GM13976 (cell line): Measurements from ENCODE around the gene SLC1A2.

Experiments
- DNase-seq: peaks from one replicate; pipeline ENCODE4 v3.0.0; 2012; ENCODE audit warnings: low spot score
- in situ Hi-C: fragments of 300-500 bp; cut with MboI; formaldehyde crosslinking; loops from one replicate; pipeline ENCODE4 v1.12.0; 2022; ENCODE audit warnings: low sequenced_read_pairs, mixed read lengths, inconsistent platforms; ENCODE audit not compliant: unreplicated experiment
- TF ChIP-seq, protein P1 (sequence below): IDR thresholded peaks from 2 replicates; pipeline ENCODE4 v1.5.1; 2012; ENCODE audit warnings: borderline replicate concordance, mild to moderate bottlenecking; ENCODE audit not compliant: insufficient read depth; ENCODE audit errors: extremely low read depth, missing control alignments, control extremely low read depth

The SLC1A2 gene

DNA sequence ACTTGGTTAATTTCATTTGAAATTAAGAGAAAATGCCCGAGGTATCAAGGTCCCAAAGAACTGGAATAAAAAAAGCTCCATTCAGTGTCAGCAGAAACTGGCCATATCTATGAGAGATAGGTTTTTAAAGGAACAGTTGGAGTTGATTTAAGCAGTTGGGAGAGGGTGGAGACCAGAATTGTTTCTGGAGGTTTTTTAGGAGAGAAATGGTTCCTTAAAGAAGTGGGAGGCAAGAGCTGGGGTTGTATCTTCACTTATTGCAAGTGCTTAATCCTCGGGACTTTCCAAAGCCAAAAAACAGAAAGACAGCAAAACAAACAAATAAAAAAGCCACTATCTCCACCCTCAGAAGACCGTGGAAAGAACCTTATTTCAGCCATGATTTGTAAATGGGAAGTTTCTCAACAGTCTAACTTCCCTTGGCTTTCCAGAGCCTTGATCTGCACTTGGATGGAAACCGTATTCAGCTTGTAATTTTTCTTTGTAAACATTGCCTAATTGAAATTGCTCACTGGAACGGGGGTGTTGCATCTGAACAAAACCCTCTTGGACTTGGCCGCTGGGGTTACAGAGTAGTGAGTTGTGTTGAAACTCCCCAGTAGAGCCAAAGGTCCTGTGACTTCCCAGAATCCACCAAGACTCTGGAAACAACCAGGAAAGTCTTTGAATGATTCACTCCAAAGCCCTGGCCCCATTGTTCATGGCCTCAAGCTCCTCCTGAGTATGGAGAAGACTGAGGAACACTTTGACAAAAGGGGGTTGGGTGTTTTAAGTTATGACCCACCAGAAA lies 115.6 kb downstream of the SLC1A2 start:
- TF ChIP-seq, protein P1, sequence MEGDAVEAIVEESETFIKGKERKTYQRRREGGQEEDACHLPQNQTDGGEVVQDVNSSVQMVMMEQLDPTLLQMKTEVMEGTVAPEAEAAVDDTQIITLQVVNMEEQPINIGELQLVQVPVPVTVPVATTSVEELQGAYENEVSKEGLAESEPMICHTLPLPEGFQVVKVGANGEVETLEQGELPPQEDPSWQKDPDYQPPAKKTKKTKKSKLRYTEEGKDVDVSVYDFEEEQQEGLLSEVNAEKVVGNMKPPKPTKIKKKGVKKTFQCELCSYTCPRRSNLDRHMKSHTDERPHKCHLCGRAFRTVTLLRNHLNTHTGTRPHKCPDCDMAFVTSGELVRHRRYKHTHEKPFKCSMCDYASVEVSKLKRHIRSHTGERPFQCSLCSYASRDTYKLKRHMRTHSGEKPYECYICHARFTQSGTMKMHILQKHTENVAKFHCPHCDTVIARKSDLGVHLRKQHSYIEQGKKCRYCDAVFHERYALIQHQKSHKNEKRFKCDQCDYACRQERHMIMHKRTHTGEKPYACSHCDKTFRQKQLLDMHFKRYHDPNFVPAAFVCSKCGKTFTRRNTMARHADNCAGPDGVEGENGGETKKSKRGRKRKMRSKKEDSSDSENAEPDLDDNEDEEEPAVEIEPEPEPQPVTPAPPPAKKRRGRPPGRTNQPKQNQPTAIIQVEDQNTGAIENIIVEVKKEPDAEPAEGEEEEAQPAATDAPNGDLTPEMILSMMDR, result no peak
- no peak for DNase-seq
- in situ Hi-C loops, result no loop called here

DNA sequence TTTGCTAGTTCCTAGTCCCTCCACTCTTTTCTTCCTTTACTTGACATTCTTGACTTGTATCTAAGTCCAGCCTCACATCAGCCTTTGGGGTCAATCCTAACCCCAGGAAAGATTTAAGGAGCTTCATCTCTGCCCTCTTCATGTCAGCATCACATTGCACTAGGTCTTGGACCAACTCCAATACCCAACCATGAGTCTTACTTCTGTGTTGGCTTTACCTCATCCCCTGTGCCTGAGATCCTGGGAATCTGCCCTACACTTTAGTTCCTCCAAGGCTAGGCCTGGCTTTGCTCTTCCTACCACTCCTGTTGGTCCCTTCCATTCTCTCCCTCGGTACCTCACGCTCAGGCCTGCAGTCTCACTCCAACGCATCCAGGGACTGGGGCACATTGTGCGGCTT lies 117.0 kb downstream of the SLC1A2 start:
- TF ChIP-seq, protein P1, result no peak
- DNase-seq, result no peak
- in situ Hi-C loops, result no loop called here

DNA sequence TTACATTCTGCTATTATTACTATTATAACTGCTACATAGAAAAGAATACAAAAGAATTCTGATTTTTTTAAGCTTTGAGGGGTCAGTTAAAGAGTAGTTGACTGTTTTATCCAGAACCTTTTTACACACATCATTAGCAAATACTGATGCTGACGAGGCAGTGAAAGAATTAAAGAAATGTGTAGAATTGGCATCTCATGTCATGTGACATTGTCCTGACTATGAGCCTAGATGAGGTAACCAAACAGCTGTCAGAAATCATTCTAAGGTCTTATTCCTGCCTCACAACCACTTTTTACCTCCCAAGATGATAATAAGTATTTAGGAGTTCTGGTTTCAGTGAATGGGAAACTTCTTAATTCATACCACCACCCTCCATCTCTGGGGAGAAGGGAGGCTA lies 121.0 kb downstream of the SLC1A2 start:
- DNase-seq, result no peak
- in situ Hi-C loops, result no loop called here
- TF ChIP-seq, protein P1, result no peak

DNA sequence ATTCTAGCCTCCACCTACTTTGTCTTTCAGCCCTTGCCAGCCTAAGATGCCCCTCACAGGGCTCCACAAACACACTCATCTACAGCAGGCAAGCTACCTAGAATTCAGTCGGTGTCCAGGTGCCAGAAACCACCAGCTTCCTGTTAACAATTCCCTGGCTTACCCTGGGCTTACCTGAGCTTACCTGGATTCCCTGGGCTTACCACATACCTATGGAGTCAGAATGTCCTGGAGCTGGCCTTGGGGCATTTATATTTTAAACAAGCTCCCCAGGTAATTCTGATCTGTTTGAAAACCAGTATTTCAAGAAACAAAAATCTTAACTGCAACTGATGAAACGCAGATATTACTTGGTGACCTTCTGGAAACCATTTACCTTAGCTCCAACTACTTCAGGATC lies 123.6 kb downstream of the SLC1A2 start:
- TF ChIP-seq, protein P1, result no peak
- DNase-seq, result no peak
- in situ Hi-C loops, result no loop called here

DNA sequence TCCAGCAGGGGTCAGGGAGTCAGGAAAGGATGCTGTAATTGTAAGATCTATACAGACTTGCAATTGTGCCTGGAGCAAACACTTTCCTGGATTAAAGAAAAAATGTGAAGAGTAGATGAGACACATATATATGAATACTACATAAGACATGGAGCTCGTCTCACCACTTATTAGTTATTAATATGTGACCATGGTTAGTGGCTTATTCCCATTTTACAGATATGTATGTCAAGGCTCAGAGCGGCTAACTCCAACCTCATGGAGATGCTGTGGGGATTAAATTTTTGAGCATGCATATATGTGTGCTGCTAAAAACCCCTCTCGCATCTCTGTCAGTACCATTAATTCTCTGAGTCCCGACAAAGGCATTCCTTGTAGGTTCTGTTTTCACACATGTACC lies 125.7 kb downstream of the SLC1A2 start:
- TF ChIP-seq, protein P1, result no peak
- DNase-seq, result no peak

DNA sequence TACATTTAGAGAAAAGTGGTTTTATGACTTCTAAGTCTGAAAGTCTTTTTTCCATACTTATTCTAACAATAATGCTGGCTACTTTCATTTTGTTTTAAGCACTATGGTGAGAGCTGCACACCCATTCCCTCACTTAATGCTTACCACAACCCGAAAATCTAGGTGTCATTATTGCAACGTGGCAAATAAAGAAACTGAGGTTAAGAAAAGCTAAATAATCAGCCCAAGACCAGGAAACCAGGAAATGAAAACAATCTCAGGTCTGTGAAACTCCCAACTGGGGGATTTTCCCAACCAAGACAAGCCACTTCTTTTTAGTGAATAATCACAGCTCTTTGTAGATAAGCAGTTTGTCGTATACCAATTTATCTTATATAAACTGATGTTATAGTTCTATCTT lies 126.3 kb downstream of the SLC1A2 start:
- in situ Hi-C loops, result no loop called here
- no peak for DNase-seq
- TF ChIP-seq, protein P1, result no peak

More for the DNA sequence above, 125.7 kb downstream of the SLC1A2 start:
- in situ Hi-C loops, result no loop called here

DNA sequence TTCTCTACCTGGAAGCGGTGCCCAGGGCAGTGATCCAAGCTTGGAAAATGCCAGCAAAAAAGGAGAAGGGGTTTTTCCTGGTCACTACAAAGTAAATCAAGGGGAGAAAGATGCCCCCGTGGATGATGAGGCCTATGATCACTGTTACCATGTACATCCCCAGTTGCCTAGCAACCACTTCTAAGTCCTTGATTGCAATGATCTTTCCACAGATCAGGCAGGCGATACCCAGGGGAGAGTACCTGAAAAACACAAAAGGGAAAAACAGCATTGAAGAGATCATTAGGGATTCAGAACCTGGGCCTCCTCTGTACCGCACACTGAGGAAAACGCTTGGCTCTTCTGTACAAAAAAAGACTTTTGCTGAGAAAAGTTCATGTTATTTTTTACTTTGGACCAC lies 127.1 kb downstream of the SLC1A2 start:
- no peak for DNase-seq
- TF ChIP-seq, protein P1, result no peak
- in situ Hi-C loops, result no loop called here
